Upper lobe of left lung (tissue), 6 donors: ENCODE data around the gene NLRP9. TPM values are rescaled to one million over a fixed set of nuclear protein-coding genes. Genes with fewer than 3 reads are reported as not detected.
A peak's percentile ranks its signal among the peaks of the same experiment; 100 is the strongest.

Experiments
- ATAC-seq, 2 donors: fragments of 200-7000 bp; cut with Tn5 transposase; one replicate each; pipeline ENCODE4 v1.9.1; 2022; ENCODE audit warnings: mild to moderate bottlenecking in 2 of 2, moderate library complexity in 2 of 2; ENCODE audit not compliant: low FRiP score in 2 of 2
- DNase-seq, 2 donors: peaks; one replicate each; pipeline ENCODE4 v3.0.0-alpha.2; 2019 to 2020
- H3K27ac ChIP-seq, 4 donors: fragments of 200-600 bp; sonication (generic); one replicate each; pipeline ENCODE4 v1.5.1; 2016 to 2019
- H3K27me3 ChIP-seq, 4 donors: fragments of 200-600 bp; sonication (generic); one replicate each; pipeline ENCODE4 v1.5.1; 2017 to 2019
- H3K36me3 ChIP-seq, 4 donors: fragments of 200-600 bp; sonication (generic); one replicate each; pipeline ENCODE4 v1.5.1; 2016 to 2019
- H3K4me1 ChIP-seq, 4 donors: fragments of 200-600 bp; sonication (generic); one replicate each; pipeline ENCODE4 v1.5.1; 2018 to 2019
- H3K4me3 ChIP-seq, 4 donors: fragments of 200-600 bp; sonication (generic); one replicate each; pipeline ENCODE4 v1.5.1; 2017 to 2019; ENCODE audit warnings: mild to moderate bottlenecking in 2 of 4, moderate library complexity in 1 of 4
- H3K9me3 ChIP-seq, 4 donors: fragments of 200-600 bp; sonication (generic); one replicate each; pipeline ENCODE4 v1.5.1; 2018 to 2019
- EP300 ChIP-seq, 4 donors: sonication (generic); formaldehyde crosslinking; IDR thresholded peaks; one replicate each; pipeline ENCODE4 v1.5.1; 2017; ENCODE audit warnings: antibody characterized with exemption in 4 of 4, control low read depth in 2 of 4
- POLR2A ChIP-seq, 4 donors: fragments of 450-650 bp; IDR thresholded peaks; one replicate each; pipeline ENCODE4 v1.5.1; 2016 to 2017; ENCODE audit warnings: antibody characterized with exemption in 4 of 4, mild to moderate bottlenecking in 2 of 4
- POLR2AphosphoS5 ChIP-seq, 2 donors: sonication (generic); formaldehyde crosslinking; IDR thresholded peaks; one replicate each; pipeline ENCODE4 v1.5.1; 2017; ENCODE audit warnings: antibody characterized with exemption in 2 of 2
- WGBS, 2 donors: methylation state at CpG; one replicate each; pipeline ENCODE4 v1.1.5; 2017 to 2018; 5-methylcytosine and 5-hydroxymethylcytosine counted together
- total RNA-seq, 6 donors: library from RNA; depleted of rRNA in 4 of 6; stranded (reverse); fragments of >200 nt in 4 of 6; gene quantifications; one replicate each; pipeline versions ENCODE4 v1.1.0 to v1.2.1, GENCODE V29; 2016 to 2021
- TF ChIP-seq, protein P1 (sequence below), 6 experiments: fragments of 450-650 bp in 4 of 6; fragments of 200-600 bp in 2 of 6; sonication (generic) in 2 of 6; IDR thresholded peaks; one replicate each; pipeline ENCODE4 v1.5.1; 2016 to 2019; ENCODE audit warnings: antibody characterized with exemption in 6 of 6
- donor health status: DM: no; HTN: no; CAD: no; lungs with moderate emphysema.
- donor health status: DM: no; HTN: yes; CAD: no; lungs with severe emphysema.

NLRP9 gene
- total RNA-seq, 6 donors from 2014 or later, result not detected

DNA sequence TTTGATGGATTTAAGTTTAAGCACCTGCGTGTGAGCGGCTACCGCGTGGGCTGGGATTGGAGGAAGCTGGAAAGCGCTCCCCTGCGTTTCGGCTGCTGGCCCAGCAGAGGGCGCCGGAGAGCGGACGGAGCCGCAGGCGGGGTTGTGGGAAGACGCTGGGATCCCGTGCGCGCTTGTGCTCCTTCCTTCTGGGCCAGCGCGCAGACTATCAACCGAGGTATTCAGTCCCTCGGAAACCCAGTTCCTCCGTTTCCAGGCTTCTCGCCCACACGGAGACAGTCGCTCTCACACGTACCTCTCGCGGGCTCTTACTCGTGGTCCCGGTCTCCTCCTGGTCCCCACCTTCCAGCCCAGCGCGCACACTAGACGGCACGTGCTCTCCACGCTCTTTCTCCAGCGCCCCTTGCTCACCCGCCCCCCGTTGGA, 34.4 kb downstream of the NLRP9 start:
- ATAC-seq (peak; percentile 77 to 80), DNase-seq (peak; percentile 42 to 90)
- no peak for TF ChIP-seq POLR2AphosphoS5 (IDR thresholded peaks at IDR 0.05)
- TF ChIP-seq, protein P1, sequence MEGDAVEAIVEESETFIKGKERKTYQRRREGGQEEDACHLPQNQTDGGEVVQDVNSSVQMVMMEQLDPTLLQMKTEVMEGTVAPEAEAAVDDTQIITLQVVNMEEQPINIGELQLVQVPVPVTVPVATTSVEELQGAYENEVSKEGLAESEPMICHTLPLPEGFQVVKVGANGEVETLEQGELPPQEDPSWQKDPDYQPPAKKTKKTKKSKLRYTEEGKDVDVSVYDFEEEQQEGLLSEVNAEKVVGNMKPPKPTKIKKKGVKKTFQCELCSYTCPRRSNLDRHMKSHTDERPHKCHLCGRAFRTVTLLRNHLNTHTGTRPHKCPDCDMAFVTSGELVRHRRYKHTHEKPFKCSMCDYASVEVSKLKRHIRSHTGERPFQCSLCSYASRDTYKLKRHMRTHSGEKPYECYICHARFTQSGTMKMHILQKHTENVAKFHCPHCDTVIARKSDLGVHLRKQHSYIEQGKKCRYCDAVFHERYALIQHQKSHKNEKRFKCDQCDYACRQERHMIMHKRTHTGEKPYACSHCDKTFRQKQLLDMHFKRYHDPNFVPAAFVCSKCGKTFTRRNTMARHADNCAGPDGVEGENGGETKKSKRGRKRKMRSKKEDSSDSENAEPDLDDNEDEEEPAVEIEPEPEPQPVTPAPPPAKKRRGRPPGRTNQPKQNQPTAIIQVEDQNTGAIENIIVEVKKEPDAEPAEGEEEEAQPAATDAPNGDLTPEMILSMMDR (IDR thresholded peaks at IDR 0.05), result peak; percentile 61 to 82 (median 72)
- H3K4me3 ChIP-seq, result no peak overlapping the region
- H3K36me3 ChIP-seq, result peaks cover 0 to 20% (median 4%) of the 10 kb centered on the region in 4 donors
- H3K27ac ChIP-seq, result no peak overlapping the region
- H3K4me1 ChIP-seq, result peaks cover 0 to 5% (median 1%) of the 10 kb centered on the region in 4 donors
- 51 to 53% methylated on average over 25 to 38 of the region's 38 CpGs for WGBS, 2 donors
- H3K27me3 ChIP-seq, result no peaks in the 10 kb centered on the region
- H3K9me3 ChIP-seq, result no peaks in the 10 kb centered on the region

DNA sequence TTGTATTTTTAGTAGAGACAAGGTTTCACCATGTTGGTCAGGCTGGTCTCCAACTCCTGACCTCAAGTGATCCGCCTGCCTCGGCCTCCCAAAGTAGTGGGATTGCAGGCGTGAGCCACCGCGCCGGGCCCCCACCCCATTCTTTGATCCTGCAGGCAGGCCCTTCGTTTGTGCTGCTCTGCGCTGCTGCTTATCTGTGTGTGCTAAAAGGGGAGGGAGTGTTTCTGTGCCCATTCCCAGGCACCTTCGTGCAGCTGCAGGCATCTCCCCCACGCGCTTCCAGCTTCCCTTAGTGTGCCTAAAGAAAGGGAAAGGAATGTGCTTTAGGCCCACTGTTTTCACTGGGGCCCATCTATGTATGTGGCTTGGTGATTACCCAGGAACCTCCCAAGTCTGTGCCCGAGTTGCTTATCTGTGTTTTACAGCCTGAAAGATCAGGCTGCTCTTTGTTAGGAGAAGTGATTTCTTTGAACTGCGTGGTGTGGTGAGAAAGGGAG, 36.0 kb downstream of the NLRP9 start:
- H3K36me3 ChIP-seq, result peaks cover 0 to 36% (median 7%) of the 10 kb centered on the region in 4 donors
- TF ChIP-seq POLR2A (IDR thresholded peaks at IDR 0.05), result no peak
- TF ChIP-seq, protein P1 (IDR thresholded peaks at IDR 0.05), result no peak
- TF ChIP-seq POLR2AphosphoS5 (IDR thresholded peaks at IDR 0.05), result no peak
- no peak for TF ChIP-seq EP300 (IDR thresholded peaks at IDR 0.05)
- DNase-seq (peak in 1 of 2 donors; percentile 60), ATAC-seq (no peak)
- no peaks in the 10 kb centered on the region for H3K9me3 ChIP-seq
- no peak overlapping the region for H3K4me3 ChIP-seq
- no peaks in the 10 kb centered on the region for H3K27me3 ChIP-seq
- H3K4me1 ChIP-seq, result peaks cover 0 to 5% (median 1%) of the 10 kb centered on the region in 4 donors
- H3K27ac ChIP-seq, result no peak overlapping the region
- 71 to 73% methylated on average over 13 of the region's 13 CpGs for WGBS, 2 donors

DNA sequence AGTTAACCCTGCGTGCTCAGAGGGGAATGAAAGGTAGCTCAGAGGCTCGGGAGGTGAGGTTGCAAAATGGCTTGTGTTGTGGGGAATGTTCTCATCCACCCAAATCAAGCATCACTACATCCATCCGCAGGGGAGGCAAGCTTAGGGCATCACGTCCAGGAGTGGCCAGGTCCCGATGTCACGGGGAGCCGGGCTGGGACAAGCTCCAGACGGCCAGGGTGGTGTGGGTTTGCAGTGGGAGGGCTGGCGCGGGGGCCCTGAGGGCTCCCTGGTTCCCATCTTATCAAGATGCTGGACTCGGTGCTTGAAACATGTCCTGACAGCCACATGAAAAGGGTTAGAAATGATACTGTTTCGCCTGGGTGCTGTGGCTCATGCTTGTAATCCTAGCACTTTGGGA, 37.4 kb downstream of the NLRP9 start:
- Histone ChIP-seq H3K4me3 (no peak overlapping the region), H3K27ac (no peak overlapping the region), H3K9me3 (no peaks in the 10 kb centered on the region), H3K4me1 (peaks cover 0 to 5% (median 1%) of the 10 kb centered on the region in 4 donors), H3K27me3 (no peaks in the 10 kb centered on the region), H3K36me3 (peaks cover 4 to 50% (median 20%) of the 10 kb centered on the region in 4 donors)
- ATAC-seq (no peak), DNase-seq (peak in 1 of 2 donors; percentile 57)
- TF ChIP-seq POLR2A (IDR thresholded peaks at IDR 0.05) (no peak), EP300 (IDR thresholded peaks at IDR 0.05) (no peak)
- TF ChIP-seq, protein P1 (IDR thresholded peaks at IDR 0.05), result no peak
- 88 to 94% methylated on average over 10 to 12 of the region's 12 CpGs for WGBS, 2 donors

DNA sequence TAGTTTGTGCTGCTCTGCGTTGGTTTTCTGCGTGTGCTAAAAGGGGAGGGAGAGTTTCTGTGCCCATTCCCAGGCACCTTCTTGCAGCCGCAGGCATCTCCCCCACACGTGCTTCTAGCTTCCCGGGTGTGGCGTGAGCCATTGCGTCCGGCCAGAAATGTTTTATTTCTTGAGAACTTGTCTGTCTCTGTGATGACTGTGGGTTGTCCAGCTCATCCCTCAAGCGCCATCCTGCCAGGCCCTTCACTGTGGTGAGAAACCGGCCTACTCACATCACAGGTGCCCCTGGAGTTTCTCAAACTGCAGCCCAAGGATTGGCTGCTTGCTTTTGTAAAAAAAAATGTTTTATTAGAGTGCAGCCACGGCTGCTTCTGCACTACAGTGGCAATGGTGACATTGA, 39.0 kb downstream of the NLRP9 start:
- no peak for TF ChIP-seq POLR2A (IDR thresholded peaks at IDR 0.05)
- TF ChIP-seq EP300 (IDR thresholded peaks at IDR 0.05), result no peak
- no peak for TF ChIP-seq POLR2AphosphoS5 (IDR thresholded peaks at IDR 0.05)
- TF ChIP-seq, protein P1 (IDR thresholded peaks at IDR 0.05), result no peak
- 81 to 90% methylated on average over 9 to 11 of the region's 11 CpGs for WGBS, 2 donors
- peaks cover 17 to 60% (median 36%) of the 10 kb centered on the region in 4 donors for H3K36me3 ChIP-seq
- H3K4me3 ChIP-seq, result no peak overlapping the region
- no peaks in the 10 kb centered on the region for H3K9me3 ChIP-seq
- DNase-seq, result no peak
- H3K27ac ChIP-seq, result no peak overlapping the region
- H3K4me1 ChIP-seq, result peaks cover 0 to 5% (median 1%) of the 10 kb centered on the region in 4 donors
- H3K27me3 ChIP-seq, result no peaks in the 10 kb centered on the region
- no peak for ATAC-seq

DNA sequence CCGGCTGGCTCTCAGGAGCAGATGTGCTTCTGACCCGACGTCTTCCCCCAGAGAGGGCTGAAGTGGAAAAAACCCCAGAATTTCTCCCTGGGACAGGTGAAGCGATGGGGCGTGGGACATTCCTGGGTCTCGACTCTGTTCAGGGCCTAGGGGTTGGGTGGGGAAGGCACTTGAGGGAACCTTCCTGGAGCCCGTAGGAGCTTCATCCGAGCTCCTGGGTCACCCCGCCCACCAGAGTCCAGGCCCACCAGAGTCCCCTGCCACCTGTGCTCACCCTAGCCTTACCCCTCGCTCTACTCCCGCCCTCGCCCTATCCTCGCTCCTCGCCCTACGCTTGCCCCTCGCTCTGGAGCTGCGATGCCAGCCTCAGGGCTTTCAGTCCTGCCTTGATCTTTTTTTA, 39.9 kb downstream of the NLRP9 start:
- Histone ChIP-seq H3K36me3 (peaks cover 20 to 69% (median 44%) of the 10 kb centered on the region in 4 donors), H3K9me3 (no peaks in the 10 kb centered on the region), H3K27ac (no peak overlapping the region), H3K27me3 (no peaks in the 10 kb centered on the region), H3K4me1 (no peaks in the 10 kb centered on the region), H3K4me3 (no peak overlapping the region)
- no peak for ATAC-seq
- 85 to 90% methylated on average over 11 to 17 of the region's 17 CpGs for WGBS, 2 donors
- no peak for DNase-seq
- TF ChIP-seq POLR2A (IDR thresholded peaks at IDR 0.05), result no peak
- TF ChIP-seq, protein P1 (IDR thresholded peaks at IDR 0.05), result no peak
- no peak for TF ChIP-seq EP300 (IDR thresholded peaks at IDR 0.05)
- TF ChIP-seq POLR2AphosphoS5 (IDR thresholded peaks at IDR 0.05), result no peak
